NCI-H1930 (cell line): ENCODE measurements around the gene PHF24.

ENCODE experiments used
- DNase-seq, 2 experiments: peaks; one replicate each; lab custom pipeline; 2025; lab: John Stamatoyannopoulos, UW

The PHF24 gene

DNA sequence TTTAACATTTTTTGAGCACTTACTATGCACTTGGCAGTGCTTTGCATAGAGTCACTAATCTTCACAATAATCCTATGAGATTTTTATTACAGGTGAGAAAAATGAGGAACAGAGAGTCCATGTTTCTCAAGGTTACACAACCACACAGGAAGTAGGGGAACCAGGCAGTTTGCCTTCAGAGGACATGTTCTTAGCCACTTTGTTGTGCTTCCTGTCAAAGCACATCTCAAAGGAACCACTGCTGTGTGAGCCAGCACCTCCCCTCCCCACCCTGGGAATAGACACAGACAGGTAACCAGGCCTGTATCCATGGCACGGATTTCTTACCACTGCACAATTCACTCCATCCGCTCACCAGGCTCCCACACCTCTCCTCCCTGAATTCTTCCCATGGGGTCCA, 25.1 kb downstream of the PHF24 start:
- DNase-seq, result no peak

DNA sequence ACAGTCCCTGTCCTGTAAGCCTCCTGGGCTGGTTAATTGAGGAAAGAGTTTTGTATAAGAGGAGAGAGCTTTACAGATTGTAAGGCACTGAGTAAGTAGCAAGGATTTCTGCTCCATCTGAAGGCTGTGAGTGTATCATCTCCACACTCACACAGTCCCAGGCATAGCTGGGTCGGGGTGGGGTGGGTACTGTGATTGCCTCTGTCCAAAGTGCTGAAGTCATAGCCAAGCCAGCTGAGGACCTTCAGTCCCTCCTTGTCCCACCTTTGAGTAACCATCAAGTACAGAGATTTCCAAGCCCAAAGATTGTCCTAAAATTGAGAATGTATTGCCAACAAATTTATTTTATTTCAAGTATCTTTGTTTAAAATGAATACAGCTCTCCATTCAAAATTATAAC, 26.0 kb downstream of the PHF24 start:
- DNase-seq, result no peak

DNA sequence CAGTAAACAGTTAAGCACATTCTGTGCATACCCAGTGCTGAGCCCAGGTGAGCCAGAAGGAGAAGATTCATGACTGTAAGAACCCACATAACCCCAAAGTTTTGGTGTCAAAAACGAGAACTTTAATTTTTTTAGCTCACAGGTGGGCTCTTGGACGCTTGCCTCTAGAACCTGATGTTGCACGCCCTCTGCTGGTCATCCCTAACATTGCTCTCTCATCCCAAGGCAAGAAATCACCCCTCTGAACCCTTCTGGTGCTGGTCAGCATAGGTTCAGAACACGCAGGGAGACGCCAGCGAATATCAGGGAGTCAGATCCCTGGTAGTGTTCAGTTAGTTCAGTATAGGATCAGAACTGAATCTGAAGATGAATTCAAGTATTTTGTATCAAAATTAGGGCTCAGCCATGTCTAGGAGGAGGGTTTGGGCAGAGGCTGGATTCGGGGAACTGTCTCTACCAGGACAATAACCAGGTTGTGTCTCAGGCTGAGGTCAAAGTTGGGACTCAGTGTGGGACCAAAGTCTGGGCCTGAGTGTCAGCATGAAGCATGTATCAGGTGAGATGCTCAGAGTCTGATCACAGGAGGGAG, 27.3 kb downstream of the PHF24 start:
- DNase-seq, result peak; percentile 59 to 69

DNA sequence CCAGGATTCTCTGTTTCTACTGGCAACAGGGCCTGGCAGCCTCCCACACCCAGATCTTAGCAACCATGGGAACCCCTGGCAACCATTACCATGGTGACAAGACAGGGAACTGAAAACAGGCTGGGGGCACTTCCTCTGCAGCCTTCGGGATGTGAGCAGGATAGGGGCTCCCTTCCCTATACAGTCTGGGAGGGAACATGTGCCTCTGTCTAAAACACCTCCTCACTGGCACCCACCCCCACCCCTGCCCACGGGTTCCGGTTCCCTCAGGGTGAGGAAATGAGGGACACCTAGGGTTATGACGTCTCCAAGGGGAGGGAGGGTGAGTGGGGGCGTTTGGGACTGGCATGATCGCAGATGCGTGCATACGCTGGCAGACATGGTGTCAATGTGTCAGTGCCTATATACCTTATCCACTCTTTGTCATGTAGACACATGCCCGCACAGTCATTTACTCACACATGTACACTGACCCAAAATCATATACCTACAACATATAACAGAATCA, 28.5 kb downstream of the PHF24 start:
- no peak for DNase-seq

DNA sequence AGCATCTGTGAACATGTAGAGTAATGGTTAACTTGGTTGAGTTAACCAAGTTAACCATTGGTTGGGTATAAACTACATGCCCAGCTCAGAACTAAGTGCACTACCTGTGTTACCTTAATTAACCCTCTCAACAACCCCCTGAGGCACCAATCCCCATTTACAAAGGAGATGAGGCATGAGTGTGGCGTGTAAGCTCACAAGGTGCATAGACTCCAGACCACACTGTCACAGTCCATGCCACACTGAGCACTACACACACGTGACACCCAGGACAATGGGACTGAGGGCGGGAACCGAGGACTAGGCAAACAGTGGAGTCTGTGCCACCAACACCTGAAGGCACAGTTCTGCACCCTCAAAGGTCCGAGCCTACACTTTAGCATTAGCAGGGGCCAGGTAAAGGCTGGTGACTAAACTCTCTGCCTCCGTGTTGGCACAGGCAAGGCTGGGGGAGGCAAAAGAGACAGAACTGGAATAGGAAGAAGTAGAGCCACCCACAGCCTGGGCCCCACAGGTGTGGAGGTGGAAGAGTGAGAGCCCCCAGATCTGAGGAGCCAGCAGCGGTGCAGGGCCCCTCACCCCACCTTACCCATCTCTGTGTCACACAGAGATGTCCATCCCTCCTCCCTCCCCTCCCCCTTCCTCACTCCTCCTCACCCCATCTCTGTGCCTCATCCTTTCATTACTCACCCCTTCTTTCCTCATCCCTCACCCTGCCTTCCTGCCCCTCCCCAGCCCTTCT, 29.2 kb downstream of the PHF24 start:
- DNase-seq, result no peak

DNA sequence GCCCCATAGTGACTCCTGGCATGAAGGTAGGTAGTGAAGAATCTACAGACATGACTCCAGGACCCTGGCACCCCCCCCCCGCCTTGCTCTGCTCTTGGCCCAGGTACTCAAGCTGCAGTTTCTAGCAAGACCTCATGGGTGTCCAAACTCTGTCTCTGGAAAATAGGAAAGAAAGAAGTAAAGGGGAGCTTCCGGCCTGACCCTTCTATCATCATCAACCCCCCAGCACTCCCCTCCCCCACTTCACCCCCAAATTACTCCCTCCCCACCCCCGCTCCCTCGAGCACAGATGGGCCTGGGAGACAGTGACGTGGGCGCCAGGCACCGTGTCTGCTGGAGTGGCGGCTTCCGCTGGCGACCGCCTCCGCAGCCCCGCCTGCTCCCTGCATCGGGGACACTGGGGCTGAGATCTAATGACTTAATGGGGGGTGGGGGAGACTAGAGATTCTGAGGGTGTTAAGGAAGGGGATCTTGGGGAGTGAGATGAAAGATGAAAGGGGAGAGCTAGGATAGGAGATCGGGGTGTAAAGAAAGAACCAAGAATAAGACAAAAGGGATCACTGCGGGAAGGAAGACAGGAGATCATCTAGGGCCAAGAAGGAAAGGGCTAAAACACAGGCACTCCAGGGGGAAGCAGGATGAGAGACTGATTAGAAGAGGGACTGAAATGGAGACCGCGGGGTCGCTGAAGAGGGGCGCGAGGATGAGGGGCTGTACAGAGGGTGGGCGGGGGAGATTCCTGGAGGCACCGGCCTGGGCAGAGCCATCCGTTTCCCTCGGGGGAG, 30.3 kb downstream of the PHF24 start:
- no peak for DNase-seq

DNA sequence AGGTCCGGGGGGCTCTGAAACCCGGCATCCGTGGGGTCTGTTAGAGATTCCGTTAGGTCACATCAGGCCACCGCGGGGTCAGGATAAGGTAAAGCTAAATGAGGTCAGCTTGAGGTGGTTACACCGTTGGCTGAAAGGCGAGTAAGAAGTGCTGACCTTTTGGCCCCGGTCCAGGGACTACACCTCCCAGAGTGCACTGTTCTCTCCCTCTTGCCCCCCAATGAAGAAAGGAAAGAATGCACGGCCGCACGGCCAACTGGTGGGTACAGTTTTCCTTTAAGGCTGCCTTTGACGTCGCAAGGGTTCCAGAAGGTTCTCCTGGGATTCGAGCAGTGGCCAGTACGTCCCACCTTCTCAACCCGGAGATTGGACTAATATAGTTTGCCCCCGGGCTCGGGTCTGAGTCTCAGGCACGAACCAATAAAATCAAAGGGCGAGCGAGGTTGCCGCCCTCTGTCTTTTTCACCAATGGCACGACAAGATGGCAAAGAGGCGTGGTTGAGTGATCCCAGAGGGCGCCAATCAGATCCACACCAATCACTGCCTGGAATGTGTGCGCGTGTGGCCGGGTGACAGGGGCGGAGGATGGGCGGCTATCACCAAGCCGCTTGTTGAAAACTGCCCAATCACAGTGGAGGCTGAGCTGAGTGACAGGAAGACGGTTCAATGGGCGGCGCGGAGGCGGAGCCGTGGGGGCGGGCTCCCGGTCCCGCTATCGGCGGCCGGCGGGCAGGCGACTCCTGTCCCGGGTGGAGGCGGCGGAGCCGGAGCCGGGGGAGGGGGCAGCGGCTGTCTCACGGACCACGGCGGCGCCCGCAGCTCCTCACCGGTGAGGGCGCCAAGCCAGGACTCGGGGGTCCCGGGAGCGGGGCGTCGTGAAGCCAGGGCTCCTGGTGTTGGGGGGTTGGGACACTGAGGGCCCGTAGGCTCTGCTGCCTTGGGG, 31.2 kb downstream of the PHF24 start, which contains the start of gene DNAJB5:
Gene DNAJB5, plus strand, starts transcription at position 743 of the 943 bp plus-strand sequence. CDS start 886 bp downstream, outside the sequence.
- DNase-seq, result peak; percentile 98 to 100

DNA sequence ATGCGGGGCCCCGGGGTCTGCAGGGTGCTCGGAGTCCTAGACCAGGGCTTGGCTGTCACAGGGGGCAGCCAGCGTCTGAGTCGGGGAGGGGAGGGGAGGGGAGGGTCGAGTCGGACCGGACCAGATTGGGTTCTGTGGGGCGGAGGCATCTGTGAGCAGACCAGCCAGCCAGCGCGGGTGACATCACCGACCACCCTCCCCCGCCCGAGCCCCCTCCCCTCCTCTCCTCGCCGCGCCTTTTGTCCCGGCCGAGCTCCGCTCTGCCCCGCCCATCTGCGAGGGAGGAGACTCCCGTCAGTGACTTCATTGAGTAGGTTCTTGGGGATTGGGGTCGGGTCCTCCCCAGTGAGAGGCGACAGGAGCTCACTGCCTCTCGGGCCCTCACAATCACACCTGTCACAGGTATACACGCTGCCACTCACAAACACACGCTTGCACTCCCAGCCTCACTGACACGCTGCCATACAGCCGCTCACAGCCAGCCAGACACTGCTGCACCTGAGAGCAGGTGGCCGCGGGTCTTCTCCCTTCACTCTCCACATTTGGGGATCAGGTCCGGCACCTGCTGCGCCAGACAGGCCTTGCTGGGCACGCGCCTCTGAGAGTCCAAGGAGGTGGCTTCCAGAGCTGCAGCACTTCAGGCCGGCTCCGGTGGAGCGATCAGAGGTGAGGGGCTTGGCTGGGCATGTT, 32.0 kb downstream of the PHF24 start:
- peak in 1 of 2 experiments; percentile 29 for DNase-seq

DNA sequence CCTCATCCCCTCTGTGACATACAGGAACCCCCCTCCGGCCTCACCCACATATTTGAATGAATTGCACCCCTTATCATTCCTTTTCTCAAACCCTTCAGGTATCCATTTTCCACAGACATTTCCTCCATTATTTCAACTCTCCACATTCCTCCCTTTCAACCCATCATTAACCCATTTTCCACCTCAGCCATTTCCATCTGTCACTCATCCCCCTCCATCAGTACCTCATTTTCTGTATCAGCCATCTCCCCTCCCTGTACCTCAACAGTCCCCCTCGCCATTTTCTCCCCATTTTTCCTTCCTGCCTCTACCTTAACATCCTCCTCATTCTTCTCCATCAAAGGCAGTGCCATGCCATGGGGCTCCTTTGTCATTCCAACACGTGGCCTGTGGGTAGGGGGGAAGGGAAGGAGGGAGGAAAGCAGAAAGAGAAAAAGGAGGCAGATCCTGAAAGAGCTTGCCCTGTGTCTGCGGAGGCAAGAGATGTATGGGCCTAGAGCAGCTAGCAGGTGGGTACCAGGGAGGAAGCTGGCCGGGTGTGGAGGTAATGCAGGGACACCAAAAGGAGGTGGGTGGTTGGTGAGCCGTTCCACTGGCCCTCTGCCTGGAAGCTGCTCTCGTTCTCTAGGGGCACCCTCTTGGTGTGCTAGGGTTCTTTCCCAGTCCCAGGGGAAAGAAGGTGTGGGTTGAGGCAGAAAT, 33.0 kb downstream of the PHF24 start:
- no peak for DNase-seq

DNA sequence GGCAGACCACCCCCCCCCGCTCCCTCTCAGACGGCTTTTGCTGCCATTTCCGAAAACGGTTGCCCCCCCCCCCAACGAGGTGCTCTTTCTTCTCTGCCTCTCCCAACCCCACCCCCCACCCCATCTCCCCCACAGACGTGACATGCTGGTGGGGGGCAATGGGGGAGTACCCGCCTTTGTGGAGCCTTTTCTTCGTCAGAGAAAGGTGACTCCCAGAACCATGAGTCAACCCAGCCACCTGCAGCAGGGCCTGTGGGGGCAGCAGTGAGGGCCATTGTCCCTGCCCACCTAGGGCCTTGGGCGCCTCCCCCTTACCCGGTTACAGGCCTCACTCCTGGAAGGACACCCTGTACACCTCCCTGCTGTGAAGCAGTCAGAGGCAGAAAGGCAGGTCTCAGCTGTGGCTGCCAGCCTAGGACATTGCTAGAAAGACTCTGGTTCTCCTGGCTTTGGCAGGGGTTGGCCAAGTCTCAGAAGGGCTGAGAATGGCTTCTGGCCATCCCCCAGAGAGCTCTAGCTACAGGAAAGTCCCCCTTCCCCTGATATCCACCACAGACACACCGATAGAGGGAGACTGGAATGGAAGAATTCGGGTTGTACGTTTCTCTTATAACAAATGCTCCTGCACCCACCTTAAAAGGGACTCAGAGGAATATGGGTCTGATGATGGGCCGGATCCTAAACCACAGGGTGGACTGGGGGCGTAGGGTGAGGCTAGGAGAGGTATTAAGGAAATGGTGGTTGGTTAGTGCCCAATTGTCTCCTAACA, 33.7 kb downstream of the PHF24 start:
- no peak for DNase-seq

DNA sequence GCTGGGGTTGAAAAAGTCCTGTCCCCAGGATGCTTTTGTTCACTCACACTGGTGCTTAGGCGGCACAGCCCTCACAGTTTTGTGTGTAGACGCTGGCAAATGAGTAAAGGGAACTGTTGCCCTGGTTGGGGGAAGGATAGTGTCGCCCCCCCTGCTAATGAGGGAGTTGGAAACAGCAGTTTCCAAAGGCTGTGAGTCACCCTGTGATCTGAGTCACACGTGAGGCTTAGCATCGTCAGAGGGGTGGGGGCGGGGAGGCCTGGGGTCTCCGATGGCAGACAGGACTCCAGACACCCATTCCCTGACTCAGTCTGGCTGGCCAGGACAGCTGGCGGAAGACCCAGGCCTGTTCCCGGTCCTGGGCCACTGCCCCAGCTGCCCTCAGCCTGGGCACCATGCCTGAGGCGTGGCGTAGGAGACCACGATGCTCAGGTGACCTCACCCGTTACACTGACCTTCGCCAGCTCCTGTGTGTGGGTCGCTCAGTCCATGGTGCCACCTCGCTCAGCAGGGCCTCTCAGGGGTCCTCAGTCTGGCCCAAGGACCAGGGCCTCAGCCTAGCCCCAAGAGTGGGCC, 34.4 kb downstream of the PHF24 start:
- no peak for DNase-seq

DNA sequence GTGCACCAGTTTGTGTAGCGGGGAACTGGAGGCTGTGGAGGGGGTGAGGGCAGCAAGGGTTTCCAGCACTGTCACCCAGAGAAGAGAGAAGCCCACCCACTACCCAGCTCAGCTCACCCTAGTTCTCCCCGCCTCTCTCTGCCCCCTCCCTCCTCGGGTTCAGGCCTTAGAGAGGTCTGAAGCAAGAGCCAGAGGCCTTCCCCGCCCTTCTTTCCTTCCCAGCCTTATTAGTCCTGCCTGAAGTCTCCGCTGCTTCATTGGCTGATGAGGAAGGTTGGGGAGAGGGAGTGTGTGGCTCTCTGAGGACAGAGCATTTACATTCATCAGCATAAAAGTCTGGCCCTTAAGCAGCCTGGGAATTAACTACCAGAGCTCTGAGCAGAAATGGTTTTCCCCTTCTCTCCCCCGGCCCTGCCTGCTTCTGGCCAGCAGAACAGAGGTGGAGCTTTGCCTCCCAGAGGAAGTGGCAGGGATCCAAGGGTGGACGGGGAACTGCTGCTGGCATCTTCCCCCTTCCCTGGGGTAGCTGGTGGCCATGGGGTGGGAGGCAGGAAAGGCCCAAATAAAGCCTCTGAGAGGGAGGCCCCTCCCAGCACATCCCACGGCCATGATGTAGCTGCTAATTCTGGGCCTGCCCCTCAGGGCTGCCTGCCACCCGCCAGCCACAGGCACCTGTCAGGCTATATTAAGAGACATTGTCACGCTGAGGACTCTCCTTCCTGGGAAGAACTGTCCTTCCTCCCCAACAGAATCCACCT, 35.6 kb downstream of the PHF24 start:
- no peak for DNase-seq

DNA sequence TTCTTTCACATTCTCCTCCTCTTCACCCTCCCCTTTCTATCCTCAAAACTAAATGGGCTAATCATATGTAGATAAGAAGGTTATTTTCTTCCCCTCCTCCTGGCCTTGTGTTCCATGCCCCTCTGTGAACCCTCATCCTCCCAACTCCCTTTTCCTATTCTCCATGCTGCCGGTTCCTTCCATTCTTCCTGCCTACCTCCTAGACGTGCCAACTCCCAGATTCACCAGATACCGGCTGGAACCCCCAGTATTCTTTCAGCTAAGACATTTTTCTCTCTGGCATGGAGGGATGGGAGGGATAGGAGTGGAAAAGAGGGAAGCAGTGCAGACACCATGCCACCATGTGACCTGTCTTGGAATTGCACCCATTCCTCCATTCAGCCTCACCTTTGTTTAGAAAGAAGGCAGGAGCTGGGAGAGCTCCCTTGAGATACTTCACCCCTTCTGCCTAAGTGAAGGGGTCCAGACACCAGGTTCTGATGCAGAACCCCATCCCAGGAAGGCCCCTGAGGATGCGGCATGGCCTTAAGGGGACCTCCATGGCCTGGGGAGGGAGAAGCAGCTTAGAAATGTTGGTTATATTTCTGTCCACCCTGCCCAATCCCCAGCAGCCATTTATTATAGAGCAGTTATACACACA, 36.3 kb downstream of the PHF24 start:
- peak; percentile 29 to 46 for DNase-seq

DNA sequence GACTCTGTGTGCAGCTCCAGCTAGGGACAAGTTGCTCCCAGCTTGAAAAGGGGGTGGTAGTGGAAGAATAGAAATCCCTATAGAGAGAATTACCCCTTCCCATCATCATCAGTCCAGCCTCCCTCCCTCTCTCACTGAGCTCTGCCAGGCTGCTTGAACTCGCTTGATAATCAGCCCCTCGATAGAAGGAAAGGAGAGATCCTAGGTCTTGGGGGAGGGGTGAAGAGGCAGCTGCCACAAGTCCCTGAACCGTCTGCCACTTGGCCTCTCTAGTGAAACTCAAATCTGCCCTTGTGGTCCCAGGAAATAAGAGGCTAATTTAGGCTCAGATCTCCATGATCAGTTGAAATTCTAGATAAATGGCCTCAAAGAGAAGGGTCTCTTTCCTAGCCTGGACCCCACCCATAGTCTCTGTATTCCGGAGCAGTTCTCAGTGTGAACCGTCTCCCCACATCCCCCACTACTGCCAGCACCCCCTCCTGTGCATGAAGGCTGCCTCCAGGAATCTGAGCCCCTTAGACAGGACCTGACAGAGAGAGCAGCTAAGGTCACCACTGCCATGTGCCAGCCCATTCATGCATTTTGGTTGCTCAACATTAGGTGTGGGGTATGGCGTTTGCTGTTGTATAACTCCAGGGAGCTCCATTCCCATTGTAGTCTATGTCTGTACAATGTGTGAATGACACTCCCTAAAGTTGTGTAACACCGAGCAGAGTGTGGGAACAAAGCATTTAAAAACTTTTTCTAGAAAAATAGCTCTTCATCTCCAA, 37.0 kb downstream of the PHF24 start:
- no peak for DNase-seq

DNA sequence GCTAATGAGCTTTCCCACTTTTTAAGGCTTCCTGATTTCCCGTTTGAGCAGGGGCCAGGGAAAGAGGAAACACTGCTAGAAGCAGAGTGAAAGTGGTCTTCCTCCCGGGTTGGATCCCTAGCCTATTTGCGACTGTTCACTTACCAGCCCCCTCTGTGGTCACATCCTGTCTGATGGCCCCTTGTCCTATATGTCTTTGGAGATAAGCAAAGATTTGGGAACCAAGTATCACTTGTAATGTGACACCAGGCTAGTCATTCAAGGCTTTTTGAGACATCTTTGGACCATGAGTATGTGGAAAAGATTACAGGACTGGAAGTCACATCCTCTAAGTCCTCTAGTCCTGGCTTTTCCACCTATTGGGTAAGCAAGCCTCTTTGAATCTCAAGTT, 37.6 kb downstream of the PHF24 start:
- DNase-seq, result no peak

DNA sequence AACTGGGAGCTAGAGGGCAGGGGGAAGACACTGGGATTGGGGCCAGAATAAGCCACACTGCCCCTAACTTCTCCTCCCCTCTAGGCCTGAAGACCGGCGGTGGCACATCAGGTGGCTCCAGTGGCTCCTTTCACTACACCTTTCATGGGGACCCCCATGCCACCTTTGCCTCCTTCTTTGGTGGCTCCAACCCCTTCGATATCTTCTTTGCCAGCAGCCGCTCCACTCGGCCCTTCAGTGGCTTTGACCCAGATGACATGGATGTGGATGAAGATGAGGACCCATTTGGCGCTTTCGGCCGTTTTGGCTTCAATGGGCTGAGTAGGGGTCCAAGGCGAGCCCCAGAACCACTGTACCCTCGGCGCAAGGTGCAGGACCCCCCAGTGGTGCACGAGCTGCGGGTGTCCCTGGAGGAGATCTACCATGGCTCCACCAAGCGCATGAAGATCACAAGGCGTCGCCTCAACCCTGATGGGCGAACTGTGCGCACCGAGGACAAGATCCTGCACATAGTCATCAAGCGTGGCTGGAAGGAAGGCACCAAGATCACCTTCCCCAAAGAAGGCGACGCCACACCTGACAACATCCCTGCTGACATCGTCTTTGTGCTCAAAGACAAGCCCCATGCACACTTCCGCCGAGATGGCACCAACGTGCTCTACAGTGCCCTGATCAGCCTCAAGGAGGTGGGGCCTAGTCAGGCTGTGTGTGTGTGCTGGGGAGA, 38.3 kb downstream of the PHF24 start:
- DNase-seq, result no peak

DNA sequence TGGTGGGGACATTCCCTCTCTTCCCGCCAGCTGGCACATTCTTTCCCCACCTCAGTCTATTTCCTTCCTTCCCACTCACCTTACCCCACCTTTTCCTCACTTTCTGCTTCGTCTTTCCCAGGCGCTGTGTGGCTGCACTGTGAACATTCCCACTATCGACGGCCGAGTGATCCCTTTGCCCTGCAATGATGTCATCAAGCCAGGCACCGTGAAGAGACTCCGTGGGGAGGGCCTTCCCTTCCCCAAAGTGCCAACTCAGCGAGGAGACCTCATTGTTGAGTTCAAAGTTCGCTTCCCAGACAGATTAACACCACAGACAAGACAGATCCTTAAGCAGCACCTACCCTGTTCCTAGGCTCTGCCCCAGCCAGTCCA, 38.8 kb downstream of the PHF24 start:
- no peak for DNase-seq
